ENCODE measurements around the gene TRIM34. TPM values are rescaled to one million over a fixed set of nuclear protein-coding genes. Genes with fewer than 3 reads are reported as not detected.

TRIM34 gene
- 4.7 and 5.9 TPM in 2 replicates for total RNA-seq

DNA sequence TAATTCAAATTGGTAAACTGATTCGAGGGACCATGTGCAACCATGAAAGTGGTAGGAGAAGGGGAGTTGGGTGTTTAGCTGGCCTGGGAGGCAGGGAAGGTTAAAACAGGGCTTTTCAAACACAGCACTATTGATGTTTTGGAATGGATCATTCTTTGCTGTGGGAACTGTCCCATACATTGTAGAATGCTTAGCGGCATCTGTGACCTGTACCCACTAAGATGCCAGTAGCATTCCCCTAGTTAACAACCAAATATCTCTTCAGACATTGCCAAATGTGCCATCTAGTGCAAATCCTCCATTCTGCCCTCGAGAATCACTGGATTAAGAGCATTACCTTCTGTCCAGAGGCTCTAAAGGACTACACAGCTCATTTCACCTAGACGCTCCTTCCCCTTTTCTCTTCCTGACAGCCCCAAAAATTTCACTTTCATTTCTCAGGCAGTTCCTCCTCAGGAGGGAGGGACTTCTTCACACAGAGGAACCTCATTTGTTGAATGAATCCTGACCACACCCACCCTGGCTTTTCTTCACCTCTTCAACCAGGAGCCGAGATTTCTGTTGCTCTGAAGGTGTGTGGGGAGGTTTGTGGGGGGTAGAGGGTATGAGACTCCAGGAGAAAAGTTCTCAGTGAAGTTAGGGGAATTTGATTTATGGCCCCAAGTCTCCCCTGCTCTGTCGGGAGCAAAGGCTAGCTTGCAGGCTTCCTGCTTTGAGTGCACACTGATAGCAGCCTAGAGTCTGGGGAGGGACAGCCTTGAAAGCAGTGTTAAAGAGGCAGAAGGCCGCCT is at the start of gene TRIM34:
Gene TRIM34, plus strand, starts transcription at position 513 of the 791 bp plus-strand sequence. CDS start 7,331 bp downstream, outside the sequence.

GRCh38 chr11:5580577-5580976 is 44.2 kb upstream of the TRIM34 start, which contains the start of gene OR52B6:
Gene OR52B6 (plus strand): TSS chr11:5580877. CDS start chr11:5580877, 0 bp downstream.

GRCh38 chr11:5596607-5597201 is 28.1 kb upstream of the TRIM34 start, which contains the start of gene TRIM6:
Gene TRIM6 (plus strand): TSS chr11:5596637. CDS start chr11:5596898, 261 bp downstream.

GRCh38 chr11:5684646-5685362 is 60.0 kb downstream of the TRIM34 start, which contains the start of gene TRIM5:
Gene TRIM5 (minus strand): TSS chr11:5685074. CDS start chr11:5680177, 4,897 bp downstream.

GRCh38 chr11:5689551-5689983 is 64.8 kb downstream of the TRIM34 start, which contains the start of gene TRIM22:
Gene TRIM22 (plus strand): TSS chr11:5689790. CDS start chr11:5696233, 6,443 bp downstream.

Other genes with a start within 250 kb of the TRIM34 start
- not detected in 2 replicates for gene OR51M1, start 241.2 kb upstream of the TRIM34 start, total RNA-seq
- not detected in 2 replicates for gene OR51Q1, start 202.9 kb upstream of the TRIM34 start, total RNA-seq
- gene OR51I1, start 183.5 kb upstream of the TRIM34 start, total RNA-seq, result not detected in 2 replicates
- not detected in 2 replicates for gene OR51I2, start 175.7 kb upstream of the TRIM34 start, total RNA-seq
- gene OR52D1, start 136.3 kb upstream of the TRIM34 start, total RNA-seq, result not detected in 2 replicates
- gene UBQLN3, start 115.0 kb upstream of the TRIM34 start, total RNA-seq, result not detected in 2 replicates
- gene UBQLNL, start 108.3 kb upstream of the TRIM34 start, total RNA-seq, result not detected in 2 replicates
- not detected in 2 replicates for gene OR52H1, start 76.5 kb upstream of the TRIM34 start, total RNA-seq
- gene OR52B6, start 44.1 kb upstream of the TRIM34 start, total RNA-seq, result not detected in 2 replicates
- 2.0 and 2.6 TPM in 2 replicates for gene TRIM6, start 28.4 kb upstream of the TRIM34 start, total RNA-seq
- gene TRIM5, start 60.1 kb downstream of the TRIM34 start, total RNA-seq, result 26.1 and 31.9 TPM in 2 replicates
- 49.7 and 86.0 TPM in 2 replicates for gene TRIM22, start 64.8 kb downstream of the TRIM34 start, total RNA-seq
- gene OR56B1, start 111.4 kb downstream of the TRIM34 start, total RNA-seq, result not detected in 2 replicates
- not detected in 2 replicates for gene OR52N4, start 129.2 kb downstream of the TRIM34 start, total RNA-seq
- gene OR52N5, start 158.4 kb downstream of the TRIM34 start, total RNA-seq, result not detected in 2 replicates
- not detected in 2 replicates for gene OR52N1, start 166.3 kb downstream of the TRIM34 start, total RNA-seq
- gene OR52N2, start 183.9 kb downstream of the TRIM34 start, total RNA-seq, result not detected in 2 replicates
- gene OR52E6, start 216.9 kb downstream of the TRIM34 start, total RNA-seq, result not detected in 2 replicates
- gene OR52E8, start 232.7 kb downstream of the TRIM34 start, total RNA-seq, result not detected in 2 replicates